Smooth muscle cell of the umbilical artery (primary cell): ENCODE measurements around the gene VCL. TPM values are rescaled to one million over a fixed set of nuclear protein-coding genes. Genes with fewer than 3 reads are reported as not detected.

Experiments
- total RNA-seq: library from RNA; depleted of rRNA; stranded (reverse); fragments of >200 nt; gene quantifications from 2 replicates; pipeline ENCODE4 v1.2.3, GENCODE V29; 2014

VCL gene
- 265 and 404 TPM in 2 replicates for total RNA-seq

GRCh38 chr10:73997787-73998622 lies at the start of gene VCL:
Gene VCL, plus strand, starts transcription at chr10:73998116. Its CDS starts 92 bp downstream, at chr10:73998208.

DNA sequence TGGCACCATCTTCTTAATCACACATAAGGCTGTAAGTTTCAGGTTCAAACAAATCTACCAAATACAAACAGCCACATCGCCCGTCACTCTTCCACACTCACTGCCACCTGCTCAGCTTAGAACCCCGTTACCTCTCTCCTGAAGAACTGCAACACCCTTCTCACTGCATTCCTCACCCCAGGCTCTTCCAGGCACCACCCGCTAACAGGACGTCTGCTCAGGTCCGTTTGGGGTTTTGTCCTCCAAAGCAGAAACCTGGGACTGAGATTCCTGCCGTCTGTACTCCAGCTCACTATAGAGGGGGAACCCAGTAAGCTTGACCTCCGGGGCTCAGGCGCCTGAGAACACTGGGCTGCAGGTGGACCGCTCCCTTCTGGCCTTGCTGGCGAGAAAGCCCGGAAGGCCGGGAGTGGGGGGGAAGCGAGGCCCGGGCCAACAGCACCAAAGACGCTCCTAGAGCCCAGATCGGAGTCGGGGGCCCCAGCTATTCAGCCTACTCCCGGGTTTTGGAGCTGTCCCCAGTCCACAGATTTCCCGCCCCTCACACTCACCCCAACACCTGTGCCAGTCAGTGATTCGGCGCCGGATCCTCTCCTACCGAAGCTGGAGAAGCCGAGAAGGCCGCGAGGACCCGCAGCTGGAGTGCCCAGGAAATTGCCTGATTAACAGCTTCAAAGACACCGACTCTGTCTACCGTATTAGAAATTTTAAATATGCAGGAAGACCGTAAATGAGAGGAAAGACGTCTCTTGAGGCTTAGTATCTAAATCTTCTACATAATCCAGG lies 152.5 kb downstream of the VCL start, which contains the start of gene AP3M1:
AP3M1 (minus strand) TSS at position 625 of the 786 bp plus-strand sequence. CDS start 12,449 bp downstream, outside the sequence.

DNA sequence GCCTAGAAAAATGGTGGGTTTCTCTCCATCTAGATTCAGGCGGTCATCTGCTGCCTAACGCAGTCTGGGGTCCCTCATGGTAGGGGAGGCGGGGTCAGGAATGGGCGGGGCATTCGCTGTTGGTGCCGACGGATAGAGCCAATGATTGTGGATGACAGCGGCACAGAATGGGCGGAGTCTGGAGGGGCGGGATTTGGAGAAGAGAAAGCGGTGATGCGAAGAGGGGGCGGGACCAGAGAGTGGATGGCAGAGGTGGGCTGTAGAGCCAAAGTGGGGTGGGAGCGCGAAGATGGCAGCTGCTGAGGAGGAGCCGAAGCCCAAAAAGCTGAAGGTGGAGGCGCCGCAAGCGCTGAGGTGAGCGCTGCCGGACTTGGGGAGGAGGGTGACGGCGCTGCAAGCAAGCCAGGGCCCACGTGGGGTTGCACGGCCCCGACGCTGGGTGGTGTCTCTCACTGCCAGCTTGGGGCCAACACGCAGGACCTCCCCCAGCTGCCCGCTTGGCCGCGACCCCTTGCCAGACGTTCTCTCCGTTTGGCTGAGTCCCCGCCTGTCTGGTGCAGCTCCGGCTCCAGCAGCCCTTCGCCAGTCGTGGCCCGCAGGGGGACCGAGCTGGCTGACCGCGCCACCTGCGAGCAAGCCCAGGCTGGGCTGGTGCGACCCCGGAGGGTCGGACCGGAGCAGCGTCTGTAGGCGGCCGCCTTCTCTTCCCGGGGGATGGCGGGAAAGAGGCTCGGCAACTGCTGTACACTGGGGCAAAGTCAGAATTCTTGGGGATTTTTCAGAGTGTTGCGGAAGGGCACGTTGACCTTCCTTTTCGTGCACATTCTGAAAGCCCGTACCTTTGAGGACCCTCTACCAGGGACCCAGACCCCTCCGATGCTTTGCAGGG lies 153.3 kb downstream of the VCL start, which contains the start of gene ADK:
ADK (plus strand) TSS at position 232 of the 889 bp plus-strand sequence; CDS start at position 290, 58 bp downstream.

Other genes with a start within 250 kb of the VCL start
- 10.5 and 15.7 TPM in 2 replicates for gene CHCHD1, start 216.1 kb upstream of the VCL start, total RNA-seq
- 55.2 and 59.4 TPM in 2 replicates for gene ZSWIM8, start 212.5 kb upstream of the VCL start, total RNA-seq
- 8.9 and 16.6 TPM in 2 replicates for gene NDST2, start 186.5 kb upstream of the VCL start, total RNA-seq
- gene CAMK2G, start 123.6 kb upstream of the VCL start, total RNA-seq = 23.5 and 32.2 TPM in 2 replicates
- gene PLAU, start 87.0 kb upstream of the VCL start, total RNA-seq = 56.4 and 266 TPM in 2 replicates
- 26.7 and 40.9 TPM in 2 replicates for gene AP3M1, start 152.7 kb downstream of the VCL start, total RNA-seq
- 22.6 and 47.1 TPM in 2 replicates for gene ADK, start 153.1 kb downstream of the VCL start, total RNA-seq